ENCODE measurements around the gene SLC23A2.

DNA sequence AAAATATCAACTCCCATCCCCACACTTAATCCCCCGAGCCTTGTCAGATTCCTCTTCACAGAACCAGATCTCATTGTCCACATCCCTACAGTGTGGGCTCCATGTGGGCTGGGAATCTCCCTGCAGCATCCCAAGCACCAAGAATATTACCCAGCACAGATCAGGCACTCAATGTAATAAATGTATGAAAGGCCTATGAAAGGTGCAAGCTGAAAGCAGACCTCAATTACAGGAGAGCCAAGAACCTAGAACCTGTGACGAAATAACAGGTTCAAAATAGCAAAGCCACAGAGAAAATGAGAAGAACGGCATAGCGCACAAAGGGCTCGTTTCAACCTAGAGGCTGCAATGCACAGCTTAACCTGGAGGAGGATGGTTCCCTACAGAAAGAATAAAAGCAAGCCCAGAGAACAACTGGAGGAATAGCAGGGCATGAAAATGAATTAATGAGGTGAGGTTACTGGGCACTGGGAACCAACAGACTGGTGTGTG, 3.1 kb downstream of the SLC23A2 start:
- TF ChIP-seq, protein P1, sequence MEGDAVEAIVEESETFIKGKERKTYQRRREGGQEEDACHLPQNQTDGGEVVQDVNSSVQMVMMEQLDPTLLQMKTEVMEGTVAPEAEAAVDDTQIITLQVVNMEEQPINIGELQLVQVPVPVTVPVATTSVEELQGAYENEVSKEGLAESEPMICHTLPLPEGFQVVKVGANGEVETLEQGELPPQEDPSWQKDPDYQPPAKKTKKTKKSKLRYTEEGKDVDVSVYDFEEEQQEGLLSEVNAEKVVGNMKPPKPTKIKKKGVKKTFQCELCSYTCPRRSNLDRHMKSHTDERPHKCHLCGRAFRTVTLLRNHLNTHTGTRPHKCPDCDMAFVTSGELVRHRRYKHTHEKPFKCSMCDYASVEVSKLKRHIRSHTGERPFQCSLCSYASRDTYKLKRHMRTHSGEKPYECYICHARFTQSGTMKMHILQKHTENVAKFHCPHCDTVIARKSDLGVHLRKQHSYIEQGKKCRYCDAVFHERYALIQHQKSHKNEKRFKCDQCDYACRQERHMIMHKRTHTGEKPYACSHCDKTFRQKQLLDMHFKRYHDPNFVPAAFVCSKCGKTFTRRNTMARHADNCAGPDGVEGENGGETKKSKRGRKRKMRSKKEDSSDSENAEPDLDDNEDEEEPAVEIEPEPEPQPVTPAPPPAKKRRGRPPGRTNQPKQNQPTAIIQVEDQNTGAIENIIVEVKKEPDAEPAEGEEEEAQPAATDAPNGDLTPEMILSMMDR (conservative IDR thresholded peaks at IDR 0.05): no peak
- TF ChIP-seq EZH2 (IDR thresholded peaks at IDR 0.05; ENCODE audit: low read depth): no peak

Measured in PC-9 (cell line).